ENCODE measurements around the gene RPL4. TPM values are rescaled to one million over a fixed set of nuclear protein-coding genes. Genes with fewer than 3 reads are reported as not detected.

The RPL4 gene
- total RNA-seq, result 1,000 to 10,000 TPM; 1,130 to 2,134 (median 1,559) TPM
- polyA plus RNA-seq, result 1,000 to 10,000 TPM; 1,527 to 1,586 TPM

DNA sequence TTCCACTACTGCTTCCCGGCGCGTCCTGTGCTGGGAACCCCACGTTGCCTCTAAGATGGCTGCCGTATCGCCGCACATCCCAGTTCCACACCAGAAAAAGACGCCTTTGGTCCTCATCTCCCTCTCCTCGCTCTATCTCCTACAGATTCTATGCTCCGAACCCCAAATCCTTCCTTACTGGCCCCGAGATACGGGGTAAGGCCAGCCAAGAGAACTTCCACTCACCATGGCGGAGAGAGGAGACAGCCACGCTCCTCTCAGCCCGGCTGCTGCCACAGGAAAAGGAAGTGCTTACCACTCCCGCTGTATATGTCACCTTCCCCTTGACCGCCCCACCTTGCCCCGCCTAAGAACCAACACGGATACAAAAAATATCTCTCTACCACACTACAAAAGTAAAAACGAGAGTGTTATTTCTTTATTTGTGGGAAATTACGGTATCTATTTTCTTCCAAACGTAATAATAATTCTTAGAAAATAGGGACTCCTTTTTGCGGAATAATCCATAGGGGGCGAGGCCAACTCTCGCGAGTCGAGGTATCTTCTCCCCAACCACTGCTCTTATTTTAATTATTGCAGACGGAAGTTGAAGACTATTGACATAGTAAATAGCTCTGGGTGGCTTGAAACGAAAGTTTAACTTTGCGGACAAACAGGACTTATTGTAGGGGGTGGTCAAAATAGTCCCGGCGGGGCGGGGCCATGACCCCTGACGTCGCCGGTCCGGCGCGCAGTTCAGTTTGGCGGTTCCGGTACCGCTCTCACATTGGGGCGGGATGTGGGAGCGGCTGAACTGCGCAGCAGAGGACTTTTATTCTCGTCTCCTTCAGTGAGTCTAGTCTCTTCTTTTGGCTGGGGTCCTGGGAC, at the start of gene RPL4, which contains the start of gene ZWILCH:
Gene RPL4 (minus strand): TSS at position 293 of the 867 bp plus-strand sequence. CDS start 65 bp downstream, at position 228.
Gene ZWILCH (plus strand): TSS at position 764 of the 867 bp plus-strand sequence. CDS start 13 bp downstream, at position 777.
- peak within 1 kb of the TSS; percentile 61 to 93 (median 88) for H3K27ac ChIP-seq
- 0 to 1% methylated on average over 46 of the region's 46 CpGs for WGBS, 2 donors
- no peaks in the 10 kb centered on the region for H3K9me3 ChIP-seq
- intact Hi-C loops (cut with DNase I), result no loop called here
- TF ChIP-seq, protein P1, sequence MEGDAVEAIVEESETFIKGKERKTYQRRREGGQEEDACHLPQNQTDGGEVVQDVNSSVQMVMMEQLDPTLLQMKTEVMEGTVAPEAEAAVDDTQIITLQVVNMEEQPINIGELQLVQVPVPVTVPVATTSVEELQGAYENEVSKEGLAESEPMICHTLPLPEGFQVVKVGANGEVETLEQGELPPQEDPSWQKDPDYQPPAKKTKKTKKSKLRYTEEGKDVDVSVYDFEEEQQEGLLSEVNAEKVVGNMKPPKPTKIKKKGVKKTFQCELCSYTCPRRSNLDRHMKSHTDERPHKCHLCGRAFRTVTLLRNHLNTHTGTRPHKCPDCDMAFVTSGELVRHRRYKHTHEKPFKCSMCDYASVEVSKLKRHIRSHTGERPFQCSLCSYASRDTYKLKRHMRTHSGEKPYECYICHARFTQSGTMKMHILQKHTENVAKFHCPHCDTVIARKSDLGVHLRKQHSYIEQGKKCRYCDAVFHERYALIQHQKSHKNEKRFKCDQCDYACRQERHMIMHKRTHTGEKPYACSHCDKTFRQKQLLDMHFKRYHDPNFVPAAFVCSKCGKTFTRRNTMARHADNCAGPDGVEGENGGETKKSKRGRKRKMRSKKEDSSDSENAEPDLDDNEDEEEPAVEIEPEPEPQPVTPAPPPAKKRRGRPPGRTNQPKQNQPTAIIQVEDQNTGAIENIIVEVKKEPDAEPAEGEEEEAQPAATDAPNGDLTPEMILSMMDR (IDR thresholded peaks at IDR 0.05), result no peak
- peak; percentile 91 to 96 (median 93) for ATAC-seq
- H3K4me1 ChIP-seq, result peaks cover 0 to 24% (median 15%) of the 10 kb centered on the region in 3 donors
- H3K4me3 ChIP-seq, result peak within 1 kb of the TSS; percentile 52 to 85 (median 66)
- H3K27me3 ChIP-seq, result no peaks in the 10 kb centered on the region
- peak; percentile 53 for FAIRE-seq
- peaks cover 0 to 32% (median 17%) of the 10 kb centered on the region in 3 donors for H3K36me3 ChIP-seq
- peak; percentile 73 to 87 (median 77) for DNase-seq

DNA sequence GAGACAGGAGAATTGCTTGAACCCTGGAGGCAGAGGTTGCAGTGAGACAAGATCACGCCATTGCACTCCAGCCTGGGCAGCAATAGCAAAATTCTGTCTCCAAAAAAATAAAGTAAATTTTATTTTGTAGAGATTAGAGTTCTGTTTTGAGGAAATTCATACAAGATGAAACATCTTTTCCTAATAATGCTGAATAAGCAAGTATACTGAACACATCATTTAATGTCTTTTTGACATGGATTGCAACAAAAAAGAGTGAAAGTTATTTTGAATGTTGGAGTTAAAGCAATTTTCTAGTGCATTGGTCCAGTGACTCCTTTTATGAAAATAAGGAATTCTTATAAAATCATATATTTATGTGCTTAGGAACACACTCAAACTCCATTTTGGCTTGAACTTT, 40.6 kb upstream of the RPL4 start:
- 92 to 93% methylated on average over 1 of the region's 1 CpG for whole genome bisulfite sequencing, 2 donors
- intact Hi-C loops (cut with DNase I), result no loop called here
- Histone ChIP-seq H3K27me3 (no peaks in the 10 kb centered on the region), H3K36me3 (peaks cover 0 to 6% (median 0%) of the 10 kb centered on the region in 3 donors), H3K27ac (no peak overlapping the region), H3K4me1 (no peaks in the 10 kb centered on the region), H3K9me3 (no peaks in the 10 kb centered on the region), H3K4me3 (no peak overlapping the region)
- FAIRE-seq (no peak), ATAC-seq (no peak), DNase-seq (no peak)
- TF ChIP-seq, protein P1 (IDR thresholded peaks at IDR 0.05), result no peak

DNA sequence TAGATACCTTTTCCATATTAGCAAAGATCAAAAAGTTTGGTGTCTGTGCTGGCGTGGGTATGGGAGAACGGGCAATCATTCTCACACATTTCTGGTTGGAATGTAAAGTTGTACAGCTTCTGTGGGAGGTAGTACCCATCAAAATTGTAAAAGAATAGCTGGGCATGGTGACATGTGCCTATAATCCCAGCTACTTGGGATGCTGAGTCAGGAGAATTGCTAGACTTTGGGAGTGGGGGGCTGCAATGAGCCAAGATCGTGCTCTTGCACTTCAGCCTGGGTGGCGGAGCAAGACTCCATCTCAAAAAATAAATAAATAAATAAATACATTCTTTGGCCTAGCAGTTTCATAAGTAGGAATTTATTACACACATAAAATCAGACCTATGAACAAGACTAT, 38.2 kb upstream of the RPL4 start:
- H3K4me3 ChIP-seq, result no peak overlapping the region
- H3K36me3 ChIP-seq, result peaks cover 0 to 6% (median 0%) of the 10 kb centered on the region in 3 donors
- FAIRE-seq (no peak), ATAC-seq (no peak), DNase-seq (no peak)
- TF ChIP-seq, protein P1 (IDR thresholded peaks at IDR 0.05), result no peak
- 99% methylated on average over 4 of the region's 4 CpGs for WGBS, 2 donors
- H3K27ac ChIP-seq, result no peak overlapping the region
- no peaks in the 10 kb centered on the region for H3K27me3 ChIP-seq
- intact Hi-C loops (cut with DNase I), result no loop called here
- no peaks in the 10 kb centered on the region for H3K4me1 ChIP-seq
- no peaks in the 10 kb centered on the region for H3K9me3 ChIP-seq

DNA sequence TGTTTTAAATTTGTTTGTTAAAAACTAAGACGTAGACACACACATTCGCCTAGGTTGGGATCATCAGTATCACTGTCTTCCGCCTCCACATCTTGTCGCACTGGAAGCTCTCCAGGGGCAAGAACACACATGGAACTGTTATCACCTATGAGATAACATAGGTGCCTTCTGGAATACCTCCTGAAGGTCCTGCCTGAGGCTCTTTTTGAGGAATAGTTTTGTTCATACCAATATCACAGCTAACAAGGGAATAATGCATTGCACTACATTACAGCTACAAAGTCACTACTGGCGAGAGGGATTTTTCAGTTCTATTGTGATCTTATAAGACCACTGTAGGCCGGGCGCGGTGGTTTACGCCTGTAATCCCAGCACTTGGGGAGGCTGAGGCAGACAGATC, 30.4 kb upstream of the RPL4 start:
- DNase-seq, result no peak
- no peaks in the 10 kb centered on the region for H3K4me1 ChIP-seq
- FAIRE-seq, result no peak
- no peaks in the 10 kb centered on the region for H3K36me3 ChIP-seq
- H3K27me3 ChIP-seq, result no peaks in the 10 kb centered on the region
- H3K9me3 ChIP-seq, result no peaks in the 10 kb centered on the region
- 86 to 91% methylated on average over 9 of the region's 9 CpGs for WGBS, 2 donors
- intact Hi-C loops (cut with DNase I), result no loop called here
- no peak for ATAC-seq
- H3K4me3 ChIP-seq, result no peak overlapping the region
- TF ChIP-seq, protein P1 (IDR thresholded peaks at IDR 0.05), result no peak
- no peak overlapping the region for H3K27ac ChIP-seq

DNA sequence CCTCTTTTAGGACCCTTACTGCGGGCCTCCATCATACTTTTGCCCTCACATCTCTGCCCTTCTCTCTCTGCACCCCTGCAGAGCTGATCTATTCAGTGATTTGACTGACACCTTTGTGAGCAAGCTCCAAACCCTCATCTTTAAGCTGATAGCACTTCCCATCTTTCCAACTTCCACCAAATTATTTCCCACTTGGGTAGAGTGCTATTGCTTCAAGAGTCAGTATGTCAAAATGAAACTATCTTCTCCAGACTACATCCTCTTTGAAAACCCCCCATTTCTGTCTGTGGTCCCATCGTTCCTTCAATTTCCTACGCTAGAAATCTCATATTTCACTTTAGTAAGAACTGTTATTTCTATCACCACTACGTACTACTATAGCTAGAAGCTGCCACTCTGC, 20.2 kb upstream of the RPL4 start:
- Histone ChIP-seq H3K9me3 (no peaks in the 10 kb centered on the region), H3K27ac (no peak overlapping the region), H3K4me1 (no peaks in the 10 kb centered on the region), H3K36me3 (no peaks in the 10 kb centered on the region), H3K27me3 (no peaks in the 10 kb centered on the region), H3K4me3 (no peak overlapping the region)
- 91 to 96% methylated on average over 4 of the region's 4 CpGs for WGBS, 2 donors
- FAIRE-seq (no peak), DNase-seq (no peak), ATAC-seq (no peak)
- intact Hi-C loops (cut with DNase I), result no loop called here
- TF ChIP-seq, protein P1 (IDR thresholded peaks at IDR 0.05), result no peak

All from pancreas (tissue), 10 donors.